ENCODE measurements around the gene CLBA1.
A peak's percentile ranks its signal among the peaks of the same experiment; 100 is the strongest.

CLBA1 gene

DNA sequence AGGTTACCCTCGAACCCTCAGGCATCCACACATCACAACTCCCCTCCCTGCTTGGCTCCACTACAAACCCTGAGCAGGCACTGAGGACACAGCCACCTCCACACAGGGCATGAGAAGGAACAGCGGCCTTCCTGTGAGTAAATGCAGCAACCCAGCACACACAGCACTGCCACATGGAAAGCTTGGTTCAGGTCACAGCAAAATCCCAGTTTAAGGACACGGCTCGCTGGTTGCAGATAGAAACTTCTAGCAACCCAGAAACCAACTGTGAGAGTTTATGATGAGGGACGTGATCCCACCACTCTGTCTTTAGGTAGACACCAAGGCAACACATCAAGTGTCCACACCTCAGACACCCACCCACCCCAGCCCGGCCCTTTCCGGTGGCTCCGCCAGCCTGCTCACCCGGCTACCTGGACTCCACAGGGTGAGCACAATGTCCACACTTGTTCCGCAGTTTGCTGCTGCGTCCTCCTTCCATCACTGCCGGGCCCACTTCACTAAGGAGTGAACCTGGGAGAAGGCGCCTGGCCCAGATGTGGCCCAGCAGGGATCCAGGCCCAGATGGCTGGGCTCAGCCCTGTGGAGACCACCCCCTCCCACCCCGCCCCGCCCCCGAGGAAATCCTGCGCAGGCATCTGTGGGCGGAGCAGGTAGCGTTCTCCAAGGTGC is 22.1 kb downstream of the CLBA1 start:
- DNase-seq: no peak

DNA sequence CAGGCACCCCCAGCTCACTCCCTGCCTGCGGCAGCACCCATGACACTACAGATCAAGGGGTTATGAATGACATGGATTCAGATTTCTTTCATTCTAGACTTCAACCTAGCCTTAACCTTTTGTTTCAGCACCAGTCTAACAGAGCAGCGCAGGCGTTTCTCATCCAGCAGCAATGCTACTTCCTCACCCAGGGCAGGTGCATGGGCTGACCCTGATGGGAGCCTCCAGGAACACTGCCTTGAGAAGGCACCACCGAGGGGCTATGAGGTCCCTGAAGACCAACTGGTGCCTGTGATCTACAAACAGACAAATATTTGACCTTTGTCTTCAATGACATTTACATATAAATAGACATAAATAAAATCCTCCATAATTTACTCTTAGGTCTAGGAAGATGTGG is 24.5 kb downstream of the CLBA1 start:
- no peak for DNase-seq

DNA sequence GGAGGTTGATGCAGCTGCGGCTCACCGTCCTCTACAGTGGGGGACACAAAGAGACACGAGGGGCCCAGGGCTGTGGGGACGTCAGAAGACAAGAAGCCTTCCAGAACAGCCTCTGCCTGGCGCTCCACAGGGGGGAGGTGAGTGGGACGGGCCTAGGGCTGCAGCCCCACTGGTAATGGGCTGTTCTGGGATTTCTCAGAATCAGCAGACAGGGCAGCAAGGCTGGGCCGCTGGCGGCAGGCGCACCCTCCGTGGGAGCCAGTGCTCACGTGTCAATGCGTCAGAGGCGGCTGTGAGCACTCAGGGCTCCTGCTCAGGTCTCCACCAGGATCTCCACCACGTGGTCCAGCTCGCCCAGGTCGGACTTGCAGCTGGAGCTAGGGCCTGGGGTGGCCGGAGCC is 25.3 kb downstream of the CLBA1 start:
- no peak for DNase-seq

DNA sequence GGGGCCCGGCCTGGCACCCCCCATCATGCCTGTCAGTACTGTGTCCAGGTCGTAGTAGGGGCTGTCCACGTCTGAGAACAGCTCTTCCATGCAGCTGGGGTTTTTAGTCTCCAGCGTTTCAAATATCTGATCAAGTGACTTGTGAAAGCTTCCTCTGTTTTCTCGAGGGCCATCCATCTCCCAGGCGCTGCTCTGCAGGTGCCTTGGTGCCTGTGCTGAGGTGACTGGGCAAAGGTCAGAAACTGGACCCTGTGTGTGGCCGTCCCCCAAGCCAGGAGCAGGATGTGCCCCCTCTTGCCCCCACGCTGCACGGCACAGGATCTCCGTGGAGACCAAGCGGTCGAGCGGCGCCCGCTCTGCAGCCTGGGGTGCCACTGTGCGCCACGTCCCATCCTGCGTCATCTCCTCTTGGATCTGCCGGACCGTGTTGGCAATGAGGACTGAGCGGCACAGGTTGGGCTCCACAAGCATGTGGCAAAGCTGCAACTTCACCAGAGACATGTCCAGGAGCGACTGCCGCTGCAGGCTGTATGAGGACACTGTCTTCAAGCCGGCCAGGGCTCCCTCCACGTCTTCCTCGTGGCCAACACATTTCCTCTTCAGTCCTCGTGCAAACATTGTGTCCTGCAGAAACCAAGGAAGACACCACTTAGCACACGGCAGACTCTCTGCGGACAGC is 25.9 kb downstream of the CLBA1 start:
- no peak for DNase-seq

DNA sequence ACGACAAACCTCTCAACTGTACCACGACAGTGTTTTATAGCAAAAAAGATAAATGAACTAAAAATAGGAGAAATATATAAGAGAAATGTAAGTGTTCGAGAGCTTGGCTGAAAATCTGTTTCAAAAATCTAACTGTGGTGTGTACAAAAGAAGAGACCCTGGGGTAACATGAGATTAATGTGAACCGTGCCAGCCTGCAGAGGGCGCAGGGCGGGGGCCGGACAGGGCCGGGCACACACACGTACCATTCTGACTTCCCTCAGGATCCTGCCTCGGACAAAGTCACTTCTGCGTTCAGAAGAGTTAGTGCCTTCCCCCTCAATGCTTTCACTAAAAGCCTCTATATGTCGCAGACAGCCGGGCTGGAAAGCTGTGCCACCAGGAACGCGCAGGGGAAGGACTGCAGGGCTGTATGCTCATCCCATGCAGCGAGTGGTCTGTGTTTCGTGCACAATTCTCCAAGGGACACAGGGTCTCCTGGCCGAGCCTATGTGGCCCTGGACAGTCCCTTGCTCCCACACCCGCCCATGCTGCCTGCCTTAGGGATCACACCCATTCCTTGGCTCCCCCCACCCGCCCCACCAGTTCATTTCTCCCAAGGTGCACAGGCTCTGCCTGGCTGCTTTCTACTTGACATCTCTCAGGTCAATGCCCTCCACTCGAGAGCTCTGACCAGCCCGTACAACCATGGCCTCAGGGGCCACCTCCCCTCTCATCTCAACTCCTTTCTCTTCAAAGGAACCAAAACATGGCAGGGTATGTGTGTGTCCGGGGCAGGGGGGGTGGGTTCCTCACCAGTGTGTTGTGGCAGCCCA is 26.8 kb downstream of the CLBA1 start:
- no peak for DNase-seq

DNA sequence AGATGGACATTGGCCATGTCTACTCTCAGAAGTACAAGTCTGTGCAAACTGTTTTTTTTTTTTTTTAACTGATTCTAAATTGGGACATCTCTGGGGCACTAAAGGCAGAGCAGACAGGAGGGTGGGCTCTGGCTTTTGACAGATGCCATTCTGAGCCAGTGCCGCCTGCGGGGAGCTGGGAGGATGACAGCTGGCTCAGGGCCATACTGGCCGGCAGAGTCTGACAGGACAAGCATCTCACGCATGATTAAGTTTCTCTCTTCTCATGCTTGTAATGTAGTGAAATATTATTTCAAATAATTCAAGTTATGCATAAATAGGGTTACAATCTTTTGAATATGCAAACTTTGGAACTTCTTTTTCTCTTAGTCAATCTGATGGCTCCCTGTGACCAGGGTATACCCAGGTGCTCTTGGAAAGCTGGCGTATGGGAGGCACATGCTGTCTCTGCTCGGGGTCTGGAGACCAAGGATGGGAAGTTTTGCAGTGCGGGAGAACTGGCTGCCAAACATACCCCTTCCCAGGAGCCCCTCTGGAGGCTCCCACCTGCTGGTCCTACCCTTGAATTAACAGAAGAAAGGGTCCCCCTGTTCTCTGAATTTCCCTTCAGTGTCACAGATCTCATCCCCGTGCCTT is 27.7 kb downstream of the CLBA1 start:
- DNase-seq: no peak

DNA sequence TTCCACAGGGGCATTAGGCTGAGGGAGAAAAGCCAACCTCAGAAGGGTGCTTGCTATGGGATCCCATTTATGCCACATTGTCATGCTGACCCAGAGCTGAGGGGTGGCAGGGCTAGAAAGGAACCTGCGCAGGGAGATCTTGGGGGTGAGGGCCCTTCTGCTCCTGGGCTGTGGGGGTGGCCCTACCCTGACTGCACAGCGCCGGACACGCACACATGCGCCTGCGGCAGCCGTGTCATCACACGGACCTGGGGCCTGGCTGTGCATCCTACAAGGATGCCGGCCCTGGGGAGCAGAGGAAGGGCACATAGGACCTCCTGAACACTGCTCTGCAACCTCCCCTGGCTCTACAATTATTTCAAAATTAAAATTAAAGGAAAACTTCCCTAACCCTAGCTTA is 28.4 kb downstream of the CLBA1 start:
- no peak for DNase-seq

DNA sequence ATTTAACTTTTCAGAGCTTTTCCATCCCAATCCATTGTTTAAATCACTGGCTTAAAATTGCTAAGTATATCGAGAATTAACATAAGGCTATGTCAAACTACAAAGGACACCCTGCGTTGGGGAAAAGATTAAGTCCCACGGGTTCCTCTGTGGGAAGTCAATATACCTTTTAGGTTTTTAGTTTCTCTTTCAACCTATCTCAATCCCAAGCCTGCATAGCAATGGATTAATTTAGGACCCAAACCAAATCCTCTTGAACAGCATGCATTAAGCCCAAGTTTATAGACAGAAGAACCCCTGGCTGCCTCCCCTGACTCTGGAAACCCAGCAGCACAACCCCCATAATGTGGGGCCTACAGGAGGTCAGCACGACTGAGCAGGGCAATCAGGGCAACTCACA is 29.0 kb downstream of the CLBA1 start:
- no peak for DNase-seq

DNA sequence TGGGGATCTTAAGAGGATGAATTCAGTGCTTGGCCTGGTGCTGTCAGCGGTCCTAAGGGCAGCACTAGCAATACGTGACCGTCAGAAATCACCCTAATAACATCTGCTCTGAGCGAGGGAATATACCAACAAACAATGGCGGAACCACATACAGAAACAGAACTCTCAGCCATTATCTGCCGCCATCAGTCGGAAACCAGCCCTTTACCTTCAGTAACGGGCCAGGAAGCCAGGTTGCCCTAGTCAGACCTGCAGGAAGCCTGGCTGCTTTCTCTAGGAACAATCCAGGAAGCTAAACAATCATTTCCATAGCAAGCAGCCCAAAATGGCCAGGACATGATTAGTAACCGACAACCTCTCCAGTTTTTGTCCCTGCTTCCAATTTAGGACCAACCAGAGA is 29.7 kb downstream of the CLBA1 start:
- no peak for DNase-seq

DNA sequence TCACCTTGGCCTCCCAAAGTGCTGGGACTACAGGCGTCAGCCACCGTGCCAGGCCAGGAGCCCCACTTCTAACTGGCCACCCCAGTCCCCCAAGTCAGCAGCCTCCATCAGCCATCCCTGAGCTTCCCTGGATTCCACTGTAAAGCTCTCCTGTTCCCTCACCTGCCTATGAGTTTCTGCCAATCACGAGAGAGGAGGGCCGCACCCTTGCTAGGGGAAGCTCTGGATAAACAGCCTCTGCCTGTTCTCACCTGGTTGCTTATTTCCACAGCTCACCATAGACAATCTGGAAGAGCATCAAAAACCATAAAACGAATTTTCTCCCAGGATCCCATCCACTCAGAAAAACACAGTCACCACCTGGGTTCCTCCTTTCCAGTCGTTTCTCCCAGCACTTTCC is 30.3 kb downstream of the CLBA1 start:
- DNase-seq: no peak

DNA sequence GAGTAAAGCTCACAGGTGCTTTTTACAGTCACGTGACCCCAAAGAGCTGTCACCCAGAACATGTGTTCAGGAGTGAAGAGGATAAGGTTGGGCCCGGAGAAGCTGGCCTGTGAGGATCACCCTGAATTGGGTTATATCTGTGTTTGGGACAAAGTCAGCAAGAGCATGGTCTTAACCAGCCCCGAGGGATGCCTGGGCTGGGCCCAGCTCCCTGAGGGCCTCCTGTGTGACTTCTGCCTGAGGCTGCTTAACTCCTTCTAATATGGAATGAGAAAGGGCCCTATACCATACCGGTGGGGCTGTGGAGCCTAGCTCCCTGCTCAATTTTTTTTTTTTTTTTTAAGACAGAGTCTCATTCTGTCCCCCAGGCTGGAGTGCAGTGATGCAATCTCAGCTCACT is 32.8 kb downstream of the CLBA1 start:
- DNase-seq: no peak

DNA sequence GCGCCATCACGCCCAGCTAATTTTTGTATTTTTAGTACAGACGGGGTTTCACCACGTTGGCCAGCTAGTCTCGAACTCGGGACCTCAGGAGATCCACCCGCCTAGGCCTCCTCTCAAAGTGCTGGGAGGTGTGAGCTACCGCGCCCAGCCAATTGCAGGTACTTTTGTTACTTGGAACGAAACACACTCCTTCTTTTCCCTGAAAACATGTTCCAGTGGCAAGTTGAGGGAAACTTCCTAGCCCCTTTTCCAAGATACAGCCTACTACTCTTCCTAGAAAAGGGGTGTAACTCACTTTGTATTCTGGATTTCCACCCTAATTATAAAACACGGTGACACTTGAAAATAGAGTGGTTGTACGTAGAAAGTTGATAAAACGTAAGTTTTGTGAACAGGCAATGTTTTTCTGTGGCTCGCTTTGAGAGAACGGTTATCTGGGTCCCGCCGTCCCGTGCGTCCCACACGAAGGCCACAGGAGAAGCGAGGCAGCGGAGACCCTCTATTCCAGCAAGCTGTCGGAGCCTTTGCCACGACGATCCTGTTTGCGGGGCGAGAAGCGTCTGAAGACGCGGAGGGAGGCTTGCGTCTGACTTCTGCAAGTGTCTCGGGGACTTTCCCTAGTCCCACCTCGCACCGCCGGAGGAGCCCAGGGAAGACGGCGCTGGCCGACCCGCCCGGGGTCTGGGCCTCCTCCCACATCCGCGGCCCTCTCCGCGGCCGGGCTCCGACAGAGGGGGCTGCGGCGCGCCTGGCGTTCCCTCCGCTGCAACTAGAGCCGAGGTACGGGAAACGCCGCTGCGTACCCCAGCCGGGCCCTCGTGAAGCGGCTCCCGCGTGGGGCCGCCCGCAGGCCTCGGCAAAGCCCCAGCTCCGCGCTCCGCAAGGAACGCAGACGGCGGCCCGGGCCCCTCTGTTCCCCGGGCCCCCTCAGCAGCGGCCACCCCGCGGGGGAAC is 34.5 kb downstream of the CLBA1 start:
- DNase-seq: no peak

DNA sequence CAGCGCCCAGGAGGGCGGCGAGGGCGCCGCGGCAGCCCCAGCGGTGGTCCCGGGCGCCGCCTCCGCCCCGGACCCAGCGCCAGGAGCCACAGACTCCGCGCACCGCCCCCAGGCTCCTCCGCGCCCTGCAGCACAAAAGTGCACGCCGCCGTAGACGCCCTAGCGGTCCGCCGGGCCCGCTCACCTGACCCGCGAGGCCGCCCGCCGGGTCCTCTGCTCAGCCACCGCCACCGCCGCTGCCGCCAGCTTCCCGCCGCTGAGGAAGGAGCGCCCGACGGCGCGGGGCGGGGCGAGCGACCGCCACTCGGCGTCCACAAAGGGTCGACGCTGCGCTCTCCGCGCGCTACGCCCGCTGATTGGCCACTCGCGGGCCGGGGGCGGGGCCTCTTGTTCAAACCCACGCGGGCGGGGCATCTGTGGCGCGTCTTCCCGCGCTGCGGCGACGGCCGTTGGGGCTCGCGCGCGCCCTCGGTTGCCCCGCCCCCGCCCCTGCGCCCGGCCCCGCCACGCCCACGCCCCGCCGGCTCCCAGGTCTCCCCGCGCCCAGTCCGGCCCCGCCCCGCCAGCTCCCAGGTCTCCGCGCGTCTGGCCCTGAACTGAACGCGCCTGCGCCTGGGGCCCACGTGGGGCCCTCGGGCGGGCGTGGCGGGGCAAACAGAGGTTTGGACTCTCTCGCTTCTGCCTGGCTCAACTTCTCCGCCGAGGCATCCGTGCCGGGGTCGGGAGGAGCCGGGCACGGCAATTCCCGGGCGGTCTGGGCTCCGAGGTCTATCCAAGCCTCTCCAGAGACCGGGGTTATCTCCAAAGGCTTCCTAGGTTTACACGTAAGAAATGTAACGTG is 35.4 kb downstream of the CLBA1 start, which contains the start of gene CDCA4:
Gene CDCA4, minus strand, starts transcription at position 269 of the 841 bp plus-strand sequence. CDS start 9,154 bp downstream, outside the sequence.
- peak; percentile 85 for DNase-seq

DNA sequence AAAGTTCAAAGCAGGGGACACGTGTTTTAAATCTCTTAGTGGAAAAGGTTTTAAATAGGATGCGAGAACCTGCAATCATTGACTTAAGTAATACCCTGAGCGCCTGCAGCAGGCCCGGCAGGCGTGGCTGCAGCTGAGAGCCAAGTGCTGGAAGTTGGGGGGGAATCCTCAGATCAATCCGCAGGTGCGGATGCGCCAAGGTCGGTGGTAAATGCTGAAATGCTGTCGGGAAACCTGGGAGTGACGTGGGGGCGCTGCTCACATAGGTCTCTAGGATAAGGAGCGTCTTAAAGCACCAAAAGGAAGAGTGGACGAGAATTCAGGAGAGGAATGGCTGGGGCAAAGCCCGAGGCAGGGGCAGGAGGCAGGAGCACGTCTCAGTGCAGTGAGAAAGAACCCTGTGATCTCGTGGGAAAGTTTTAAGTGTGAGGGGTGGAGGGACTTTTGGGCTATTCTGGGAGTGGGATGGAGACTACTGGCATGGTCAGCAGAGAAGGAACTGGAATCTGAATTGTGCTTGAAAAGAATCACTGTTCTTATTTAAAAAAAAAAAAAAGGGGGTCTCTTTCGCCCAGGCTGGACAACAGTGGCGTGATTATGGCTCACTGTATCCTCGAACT is 36.2 kb downstream of the CLBA1 start:
- DNase-seq: no peak

DNA sequence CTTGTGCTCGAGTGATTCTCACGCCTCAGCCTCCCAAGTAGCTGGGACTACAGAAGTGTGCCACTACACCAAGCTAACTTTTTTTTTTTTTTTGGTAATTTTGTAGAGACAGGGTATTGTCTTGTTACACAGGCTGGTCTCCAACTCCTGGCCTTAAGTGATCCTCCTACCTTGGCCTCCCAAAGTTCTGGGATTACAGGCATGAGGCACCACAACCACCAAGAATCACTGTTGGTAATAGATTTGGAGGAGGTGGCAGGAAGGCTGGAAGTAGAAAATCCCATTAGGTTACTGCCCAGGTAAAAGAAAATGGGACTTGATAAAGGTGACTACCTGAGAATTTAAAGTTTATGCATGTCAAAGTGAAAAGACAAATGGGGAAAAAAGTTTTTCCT is 36.7 kb downstream of the CLBA1 start:
- DNase-seq: no peak

DNA sequence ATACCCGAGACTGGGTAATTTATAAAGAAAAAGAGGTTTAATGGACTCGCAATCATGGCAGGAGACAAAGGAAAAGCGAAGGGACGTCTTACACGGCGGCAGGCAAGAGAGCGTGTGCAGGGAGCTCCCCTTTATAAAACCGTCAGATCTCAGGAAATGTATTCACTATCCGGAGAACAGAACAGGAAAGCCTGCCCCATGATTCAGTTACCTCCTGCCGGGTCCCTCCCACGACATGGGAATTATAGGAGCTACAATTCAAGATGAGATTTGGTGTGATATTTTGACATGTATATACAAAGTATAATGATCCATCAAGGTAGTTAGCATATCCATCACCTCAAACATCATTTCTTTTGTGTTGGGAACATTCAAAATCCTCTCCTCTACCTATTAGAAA is 37.6 kb downstream of the CLBA1 start:
- DNase-seq: no peak

DNA sequence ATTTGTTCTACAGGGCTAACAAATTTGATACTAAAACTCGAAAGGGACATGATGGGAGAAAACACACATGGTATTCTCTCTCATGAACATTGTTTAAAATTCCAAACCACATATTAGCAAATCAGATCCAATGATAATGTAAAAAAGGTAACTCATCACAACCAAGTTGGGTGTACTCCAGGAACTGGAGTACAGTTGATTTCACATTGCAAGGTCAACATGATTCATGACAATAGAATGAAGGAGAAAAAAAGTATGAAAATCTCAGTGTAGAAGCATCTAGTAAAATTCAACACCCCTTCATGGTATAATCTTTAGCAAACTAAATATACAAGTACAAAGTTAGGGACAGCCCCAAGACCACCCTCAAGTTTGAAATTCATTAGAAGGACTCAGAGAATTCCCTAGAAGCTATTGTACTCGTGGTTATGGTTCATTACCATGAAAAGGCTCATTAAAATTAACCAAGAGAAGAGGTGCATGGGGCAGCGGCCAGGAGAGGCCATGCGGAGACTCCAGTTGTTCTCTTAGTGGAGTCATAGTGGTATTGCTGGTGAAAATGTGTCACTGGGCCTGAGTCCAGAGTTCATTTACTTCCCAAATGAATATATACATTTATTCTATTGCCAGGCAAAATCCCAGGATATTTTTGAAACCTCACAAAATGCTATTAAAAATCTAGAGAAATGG is 38.3 kb downstream of the CLBA1 start:
- DNase-seq: no peak

DNA sequence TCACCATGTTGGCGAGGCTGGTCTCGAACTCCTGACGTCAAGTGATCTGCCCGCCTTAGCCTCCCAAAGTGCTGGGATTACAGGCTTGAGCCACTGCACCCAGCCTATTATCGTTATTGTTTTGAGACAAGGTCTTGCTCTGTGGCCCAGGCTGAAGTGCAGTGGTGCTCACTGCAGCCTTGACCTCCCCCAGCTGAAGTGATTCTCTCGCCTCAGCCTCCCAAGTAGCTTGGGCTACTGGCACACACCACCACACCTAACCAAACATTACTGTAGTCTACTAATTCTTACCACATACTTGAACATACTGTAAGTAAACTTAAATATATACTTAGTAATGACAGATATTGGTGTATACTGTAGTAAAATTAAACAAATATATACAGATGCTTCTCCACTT is 39.8 kb downstream of the CLBA1 start:
- DNase-seq: no peak

DNA sequence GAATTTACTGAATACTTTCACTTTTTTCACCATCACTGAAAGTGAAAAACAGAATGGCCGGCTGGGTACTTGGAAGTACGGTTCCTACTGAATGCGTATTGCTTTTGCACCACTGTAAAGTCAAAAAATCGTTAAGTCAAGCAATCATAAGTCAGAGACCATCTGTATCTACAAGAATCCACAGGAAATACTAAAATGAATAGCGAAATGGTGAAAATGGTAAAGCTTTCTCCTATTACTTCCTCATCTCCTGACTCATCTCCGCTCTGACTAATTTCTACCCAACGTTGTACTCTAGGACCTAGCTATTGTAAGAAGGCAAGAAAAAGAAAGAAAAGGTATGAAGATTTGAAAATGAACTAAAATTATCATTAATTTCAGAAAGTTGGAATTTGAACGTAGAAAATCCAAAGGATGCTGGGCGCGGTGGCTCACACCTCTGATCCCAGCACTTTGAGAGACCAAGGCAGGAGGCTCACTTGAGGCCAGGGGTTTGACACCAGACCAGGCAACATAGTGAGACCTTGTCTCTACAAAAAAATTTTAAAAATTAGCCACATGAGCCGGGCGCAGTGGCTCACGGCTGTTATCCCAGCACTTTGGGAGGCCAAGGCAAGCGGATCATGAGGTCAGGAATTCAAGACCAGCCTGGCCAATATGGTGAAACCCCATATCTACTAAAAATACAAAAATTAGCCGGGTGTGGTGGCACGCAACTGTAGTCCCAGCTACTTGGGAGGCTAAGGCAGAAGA is 40.6 kb downstream of the CLBA1 start:
- no peak for DNase-seq
